H1 (cell line): ENCODE measurements around the gene GOLGA6C. TPM values are rescaled to one million over a fixed set of nuclear protein-coding genes. Genes with fewer than 3 reads are reported as not detected.

ENCODE experiments used
- CTCF ChIA-PET: fragments of 300-600 bp; sonication (Branson Sonifier 250); formaldehyde crosslinking; loops from one replicate; lab custom pipeline; 2021; ENCODE audit not compliant: partially characterized antibody; lab: Charles Lee
- POLR2A ChIA-PET: fragments of 300-600 bp; sonication (Branson Sonifier 250); formaldehyde crosslinking; loops from one replicate; lab custom pipeline; 2021; ENCODE audit warnings: inconsistent platforms; ENCODE audit not compliant: partially characterized antibody; lab: Charles Lee
- DNase-seq, 2 experiments: peaks; one replicate each; pipeline versions ENCODE4 v3.0.0 to v3.0.0-alpha.2; 2010 to 2022; ENCODE audit warnings: low spot score in 2 of 2, low read depth in 1 of 2, mixed read lengths in 1 of 2
- FAIRE-seq: peaks from 2 replicates; lab custom pipeline; 2011; peaks lifted over from hg19 to GRCh38; lab: Jason Lieb, UNC
- H2AFZ ChIP-seq: 2 replicates; pipeline ENCODE4 v1.8.1; 2012; ENCODE audit warnings: low read length, inconsistent platforms
- H2AK5ac ChIP-seq: 2 replicates; pipeline ENCODE4 v1.6.1; 2013; ENCODE audit warnings: low read depth, low read length
- H2BK120ac ChIP-seq: replicated peaks from 2 replicates; pipeline ENCODE3; 2013; ENCODE audit warnings: low read depth, low read length, inconsistent platforms
- H2BK12ac ChIP-seq: 2 replicates; pipeline ENCODE4 v1.6.1; 2013; ENCODE audit warnings: low read depth, low read length
- H2BK15ac ChIP-seq: 2 replicates; pipeline ENCODE4 v1.6.1; 2013; ENCODE audit warnings: low read length
- H2BK20ac ChIP-seq: 2 replicates; pipeline ENCODE4 v1.6.1; 2013; ENCODE audit warnings: low read length
- H2BK5ac ChIP-seq: 2 replicates; pipeline ENCODE4 v1.6.1; 2013; ENCODE audit warnings: low read depth, low read length
- H3K14ac ChIP-seq: 2 replicates; pipeline ENCODE4 v1.6.1; 2013; ENCODE audit warnings: inconsistent platforms; ENCODE audit not compliant: insufficient read length
- H3K18ac ChIP-seq: 2 replicates; pipeline ENCODE4 v1.6.1; 2013; ENCODE audit warnings: low read length; ENCODE audit errors: extremely low read depth
- H3K23ac ChIP-seq: 2 replicates; pipeline ENCODE4 v1.6.1; 2013; ENCODE audit warnings: inconsistent platforms; ENCODE audit not compliant: insufficient read length
- H3K23me2 ChIP-seq: 2 replicates; pipeline ENCODE4 v1.6.1; 2013; ENCODE audit warnings: low read depth, low read length
- H3K27ac ChIP-seq: 2 replicates; pipeline ENCODE4 v1.6.1; 2011; ENCODE audit warnings: low read depth, low read length, inconsistent platforms
- H3K27me3 ChIP-seq, 4 experiments: replicated peaks in 1 of 4; 1 replicate in 1 of 4; 2 replicates in 3 of 4; pipeline versions ENCODE4 v1.6.1 to v1.8.1; 2011 to 2013; ENCODE audit warnings: low read length in 3 of 4, mild to moderate bottlenecking in 3 of 4, inconsistent platforms in 2 of 4, mixed read lengths in 2 of 4, moderate library complexity in 1 of 4; ENCODE audit not compliant: control insufficient read depth in 3 of 4, insufficient read depth in 3 of 4; ENCODE audit errors: extremely low read depth in 1 of 4
- H3K36me3 ChIP-seq, 4 experiments: 2 replicates each; pipeline versions ENCODE4 v1.6.1 to v1.8.1; 2011 to 2013; ENCODE audit warnings: mild to moderate bottlenecking in 4 of 4, low read length in 3 of 4, moderate library complexity in 2 of 4, control low read depth in 1 of 4, inconsistent platforms in 1 of 4; ENCODE audit not compliant: insufficient read depth in 4 of 4, control insufficient read depth in 2 of 4
- H3K4ac ChIP-seq: replicated peaks from 2 replicates; pipeline ENCODE3; 2013; ENCODE audit warnings: low read length, low read depth, mixed read lengths, inconsistent platforms; ENCODE audit not compliant: insufficient read length
- H3K4me1 ChIP-seq, 4 experiments: replicated peaks in 1 of 4; 1 replicate in 1 of 4; 2 replicates in 3 of 4; pipeline versions ENCODE4 v1.6.1 to v1.8.1; 2011 to 2013; ENCODE audit warnings: low read length in 3 of 4, inconsistent platforms in 2 of 4, mixed read lengths in 1 of 4; ENCODE audit not compliant: insufficient read depth in 4 of 4, control insufficient read depth in 3 of 4
- H3K4me2 ChIP-seq, 2 experiments: 2 replicates each; pipeline versions ENCODE4 v1.6.1 to v1.8.1; 2011 to 2013; ENCODE audit warnings: low read depth in 2 of 2, low read length in 2 of 2, control low read depth in 1 of 2, inconsistent platforms in 1 of 2, mild to moderate bottlenecking in 1 of 2; ENCODE audit not compliant: insufficient read depth in 1 of 2
- H3K4me3 ChIP-seq, 4 experiments: fragments of 200-600, 300-600 bp in 1 of 4; sonication (generic), shearing (Covaris generic), sonication (Bioruptor Twin) in 1 of 4; 2 replicates each; pipeline versions ENCODE4 v1.5.1 to v1.8.1; 2011 to 2016; ENCODE audit warnings: low read length in 4 of 4, low read depth in 3 of 4, control low read depth in 2 of 4, inconsistent platforms in 2 of 4, mild to moderate bottlenecking in 2 of 4, mixed read lengths in 1 of 4, moderate library complexity in 1 of 4; ENCODE audit not compliant: insufficient read depth in 2 of 4; ENCODE audit errors: extremely low read depth in 1 of 4
- H3K56ac ChIP-seq: replicated peaks from 2 replicates; pipeline ENCODE3; 2013; ENCODE audit warnings: low read depth, mild to moderate bottlenecking, mixed read lengths, low read length, inconsistent platforms; ENCODE audit not compliant: insufficient read length
- H3K79me1 ChIP-seq: 2 replicates; pipeline ENCODE4 v1.6.1; 2013; ENCODE audit warnings: low read depth, low read length, control low read depth
- H3K79me2 ChIP-seq, 2 experiments: 2 replicates each; pipeline versions ENCODE4 v1.6.1 to v1.8.1; 2012 to 2013; ENCODE audit warnings: low read length in 2 of 2, mild to moderate bottlenecking in 2 of 2, inconsistent platforms in 1 of 2; ENCODE audit not compliant: insufficient read depth in 2 of 2, control insufficient read depth in 1 of 2
- H3K9ac ChIP-seq, 4 experiments: replicated peaks in 1 of 4; 1 replicate in 1 of 4; 2 replicates in 3 of 4; pipeline versions ENCODE4 v1.6.1 to v1.8.1; 2011 to 2013; ENCODE audit warnings: low read depth in 3 of 4, low read length in 3 of 4, control low read depth in 2 of 4, mild to moderate bottlenecking in 2 of 4, moderate library complexity in 2 of 4, inconsistent platforms in 1 of 4; ENCODE audit errors: extremely low read depth in 1 of 4
- H3K9me3 ChIP-seq, 2 experiments: 2 replicates each; pipeline versions ENCODE4 v1.6.1 to v1.8.1; 2012 to 2013; ENCODE audit warnings: mild to moderate bottlenecking in 2 of 2, moderate library complexity in 2 of 2, control low read depth in 1 of 2, inconsistent platforms in 1 of 2, low read depth in 1 of 2, low read length in 1 of 2, mixed read lengths in 1 of 2; ENCODE audit not compliant: insufficient read depth in 2 of 2
- H4K20me1 ChIP-seq, 2 experiments: replicated peaks in 1 of 2; 2 replicates each; pipeline versions ENCODE3 to v1.8.1; 2011 to 2013; ENCODE audit warnings: inconsistent platforms in 2 of 2, low read length in 2 of 2, mild to moderate bottlenecking in 1 of 2; ENCODE audit not compliant: insufficient read depth in 2 of 2, control insufficient read depth in 1 of 2
- H4K5ac ChIP-seq: 2 replicates; pipeline ENCODE4 v1.6.1; 2013; ENCODE audit warnings: low read length, low read depth, mixed read lengths, inconsistent platforms; ENCODE audit not compliant: insufficient read length
- H4K8ac ChIP-seq: 2 replicates; pipeline ENCODE4 v1.8.0; 2013; ENCODE audit warnings: mild to moderate bottlenecking, moderate library complexity, low read length, inconsistent platforms; ENCODE audit not compliant: insufficient read depth; ENCODE audit errors: extremely low read depth
- H4K91ac ChIP-seq: replicated peaks from 2 replicates; pipeline ENCODE3; 2013; ENCODE audit warnings: low read length, mixed read lengths, inconsistent platforms; ENCODE audit not compliant: insufficient read length
- RNF2 ChIP-seq: fragments of 200-900, 300-1000 bp; sonication (generic); IDR thresholded peaks from 2 replicates; pipeline ENCODE4 v1.7.1; 2016; ENCODE audit warnings: borderline replicate concordance, low read depth, mild to moderate bottlenecking, antibody characterized with exemption, low read length; ENCODE audit not compliant: poor library complexity, severe bottlenecking; ENCODE audit errors: missing control alignments
- SP4 ChIP-seq: IDR thresholded peaks from 2 replicates; pipeline ENCODE4 v1.6.1; 2012; ENCODE audit warnings: low read length, inconsistent platforms
- TCF12 ChIP-seq: IDR thresholded peaks from 2 replicates; pipeline ENCODE4 v1.6.1; 2011; ENCODE audit warnings: low read depth, mild to moderate bottlenecking, low read length
- TEAD4 ChIP-seq: IDR thresholded peaks from 2 replicates; pipeline ENCODE4 v1.6.1; 2012; ENCODE audit warnings: low read depth, low read length, inconsistent platforms, mixed read lengths
- USF2 ChIP-seq: IDR thresholded peaks from 2 replicates; pipeline ENCODE4 v1.6.1; 2011; ENCODE audit warnings: low read length, improper control_type of control experiment
- WGBS, 2 experiments: shearing (Covaris generic) in 1 of 2; methylation state at CpG; one replicate each; pipeline versions ENCODE4 v1.1.6 to v1.1.7; 2013 to 2015; ENCODE audit warnings: low lambda C conversion rate in 2 of 2, mixed read lengths in 2 of 2, inconsistent platforms in 1 of 2, low coverage in 1 of 2, missing lambda C conversion rate in 1 of 2; ENCODE audit not compliant: insufficient replicate concordance in 2 of 2, insufficient coverage in 1 of 2, insufficient read length in 1 of 2; ENCODE audit errors: extremely low coverage in 1 of 2, missing lambda C conversion rate in 1 of 2; 5-methylcytosine and 5-hydroxymethylcytosine counted together
- polyA plus RNA-seq, 7 experiments: library from polyadenylated mRNA; depleted of rRNA in 3 of 7; stranded (reverse) in 5 of 7; unstranded in 2 of 7; fragments of >200 nt in 5 of 7; fragments of 200-250 nt in 2 of 7; gene quantifications; 1 replicate in 5 of 7; 2 replicates in 1 of 7; 4 replicates in 1 of 7; pipeline versions ENCODE4 v1.2.1 to v1.2.3, GENCODE V29; 2011 to 2013; ENCODE audit warnings: missing spikeins in 2 of 7, mixed read lengths in 2 of 7
- total RNA-seq: library from RNA; stranded (reverse); fragmentation: NEBNext Ultra II Directional; extraction: Animal tissue kit (Norgen Biotek cat#: 25700); gene quantifications from 2 replicates; pipeline ENCODE4 v1.2.1, GENCODE V29; 2021

The GOLGA6C gene
- total and polyA plus RNA-seq, 2 of the 8 experiments (the other 6 are each of a cell fraction or from before 2014, with no cell fraction given): 0.14 to 0.35 TPM

- Histone ChIP-seq H4K91ac (no peak overlapping the region), H3K9ac (no peak overlapping the region)
Measured at GRCh38 chr15:75306188-75306587, 48.1 kb downstream of the GOLGA6C start.

More at GRCh38 chr15:75306188-75306587, 48.1 kb downstream of the GOLGA6C start:
- H3K79me1 ChIP-seq: no peaks in the 10 kb centered on the region
- no peak overlapping the region for H3K4me3 ChIP-seq
- no peaks in the 10 kb centered on the region for H3K9me3 ChIP-seq
- H3K36me3 ChIP-seq: no peaks in the 10 kb centered on the region
- WGBS, 2 experiments: 90% methylated on average over 3 of the region's 3 CpGs; no CpG with 5 or more reads in 1 of the 2 experiments
- no peaks in the 10 kb centered on the region for H3K79me2 ChIP-seq
- H2BK120ac ChIP-seq: no peak overlapping the region
- no peak overlapping the region for H3K4ac ChIP-seq
- CTCF ChIA-PET: interaction anchor here (0.7 to 3.4 kb wide), 7 partner anchors 31 to 276 kb away, joined by 3 to 35 read pairs (median 3); no protein-coding TSS in a partner anchor
- no peak overlapping the region for H3K14ac ChIP-seq
- TF ChIP-seq TCF12 (no peak), TEAD4 (no peak), USF2 (no peak), RNF2 (no peak), SP4 (no peak)
- H2BK15ac ChIP-seq: no peak overlapping the region
- no peak overlapping the region for H3K56ac ChIP-seq
- no peak overlapping the region for H2BK12ac ChIP-seq
- POLR2A ChIA-PET: interaction anchor here (0.6 kb wide), 1 partner anchor 91 kb away, joined by 3 read pairs; no protein-coding TSS in a partner anchor
- H3K23me2 ChIP-seq: no peaks in the 10 kb centered on the region
- no peak overlapping the region for H3K23ac ChIP-seq
- FAIRE-seq: no peak
- H2AK5ac ChIP-seq: no peak overlapping the region
- H2BK5ac ChIP-seq: no peak overlapping the region
- H2AFZ ChIP-seq: no peak overlapping the region
- no peak overlapping the region for H3K27ac ChIP-seq
- DNase-seq: no peak
- no peak overlapping the region for H2BK20ac ChIP-seq
- no peak overlapping the region for H3K4me2 ChIP-seq
- H3K18ac ChIP-seq: no peak overlapping the region
- H4K8ac ChIP-seq: no peak overlapping the region
- H4K5ac ChIP-seq: no peak overlapping the region
- no peaks in the 10 kb centered on the region for H4K20me1 ChIP-seq
- no peaks in the 10 kb centered on the region for H3K4me1 ChIP-seq
- H3K27me3 ChIP-seq: no peaks in the 10 kb centered on the region
